Fibroblast of mammary gland (primary cell): ENCODE measurements around the gene ITGA3.

Experiments
- DNase-seq: peaks from one replicate; pipeline ENCODE4 v3.0.0-alpha.2; 2010; ENCODE audit warnings: low read depth
- H3K4me3 ChIP-seq: 2 replicates; pipeline ENCODE4 v1.5.1; 2011; ENCODE audit warnings: low read depth, mild to moderate bottlenecking, low read length, moderate library complexity; ENCODE audit not compliant: control insufficient read depth
- CTCF ChIP-seq: conservative IDR thresholded peaks from 2 replicates; pipeline ENCODE4 v1.5.1; 2011; ENCODE audit warnings: low read depth, low read length, inconsistent platforms; ENCODE audit not compliant: control insufficient read depth, insufficient read depth

ITGA3 gene

GRCh38 chr17:50080827-50081226, 24.9 kb downstream of the ITGA3 start:
- no peak overlapping the region for H3K4me3 ChIP-seq
- no peak for DNase-seq
- no peak for TF ChIP-seq CTCF

GRCh38 chr17:50081757-50082156, 25.8 kb downstream of the ITGA3 start:
- no peak for TF ChIP-seq CTCF
- no peak for DNase-seq
- no peak overlapping the region for H3K4me3 ChIP-seq

GRCh38 chr17:50087246-50087911, 31.5 kb downstream of the ITGA3 start:
- no peak overlapping the region for H3K4me3 ChIP-seq
- peak; percentile 95 for TF ChIP-seq CTCF
- DNase-seq = peak; percentile 74

GRCh38 chr17:50087912-50088405, 32.0 kb downstream of the ITGA3 start:
- TF ChIP-seq CTCF = no peak
- H3K4me3 ChIP-seq = no peak overlapping the region
- no peak for DNase-seq

GRCh38 chr17:50088952-50089825, 33.3 kb downstream of the ITGA3 start:
- TF ChIP-seq CTCF = no peak
- no peak overlapping the region for H3K4me3 ChIP-seq
- no peak for DNase-seq

- no peak overlapping the region for H3K4me3 ChIP-seq
- no peak for DNase-seq
- no peak for TF ChIP-seq CTCF
These were observed 34.2 kb downstream of the ITGA3 start for GRCh38 chr17:50090071-50090470.
